ENCODE results near the gene BTBD16. TPM values are rescaled to one million over a fixed set of nuclear protein-coding genes. Genes with fewer than 3 reads are reported as not detected.

The BTBD16 gene
- total and polyA plus RNA-seq, 2 donors (not counting 3 experiments of a cell fraction or from before 2014, with no cell fraction given) = 0.04 TPM; not detected in 1

DNA sequence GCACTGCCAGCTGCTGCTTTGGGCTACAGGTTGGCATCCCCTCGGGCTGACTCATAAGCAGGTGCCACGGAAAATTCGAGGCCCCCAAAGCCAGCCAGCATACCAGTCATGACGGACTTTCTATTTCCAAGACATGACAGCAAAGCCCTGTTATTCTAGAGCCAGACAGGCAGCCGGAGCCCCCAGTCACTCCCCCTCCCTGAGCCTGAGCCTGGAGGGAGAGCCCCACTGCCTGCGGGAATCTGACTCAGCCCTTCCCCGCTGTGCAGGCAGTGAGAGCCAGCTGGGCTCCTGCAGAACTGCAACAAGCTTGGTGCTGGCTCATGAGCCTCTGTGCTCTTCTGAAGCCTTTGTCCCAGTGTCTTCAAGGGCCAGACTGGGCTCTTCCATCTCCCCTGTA is 15.8 kb downstream of the BTBD16 start:
- no peak overlapping the region for H3K4me2 ChIP-seq (ENCODE audit: insufficient read depth, low read length)
- H3K9me3 ChIP-seq (replicated peaks; ENCODE audit: control insufficient read depth, insufficient read depth, low read length) = no peaks in the 10 kb centered on the region
- H3K4me3 ChIP-seq (replicated peaks in 1 of 3; ENCODE audit: insufficient read depth in 1 of 3, low read depth in 1 of 3, low read length in 3 of 3) = no peak overlapping the region
- TF ChIP-seq JUN (IDR thresholded peaks at IDR 0.05; ENCODE audit: borderline replicate concordance, insufficient read depth, insufficient read length, low read depth) = no peak
- TF ChIP-seq GATA2 (IDR thresholded peaks at IDR 0.05; ENCODE audit: insufficient read depth, insufficient read length, low read depth, low read length) = no peak
- TF ChIP-seq FOS (IDR thresholded peaks at IDR 0.05; ENCODE audit: borderline replicate concordance, insufficient read depth, low read length) = no peak
- no peak for TF ChIP-seq EZH2 (IDR thresholded peaks at IDR 0.05; ENCODE audit: borderline replicate concordance, low read depth, low read length, severe bottlenecking)
- no peak for TF ChIP-seq MYC (IDR thresholded peaks at IDR 0.05; ENCODE audit: low read depth, low read length)
- TF ChIP-seq POLR2A (IDR thresholded peaks at IDR 0.05; ENCODE audit: low read depth, low read length) = no peak
- TF ChIP-seq MAX (IDR thresholded peaks at IDR 0.05; ENCODE audit: insufficient read depth, insufficient read length) = no peak
- TF ChIP-seq POLR2AphosphoS5 (IDR thresholded peaks at IDR 0.05; ENCODE audit: insufficient read depth, low read depth, low read length) = no peak
- no peak for TF ChIP-seq CTCF (IDR thresholded peaks at IDR 0.05; ENCODE audit: extremely low read depth in 1 of 2, insufficient read depth in 1 of 2, low read depth in 1 of 2, low read length in 2 of 2)
- no peak overlapping the region for H3K9ac ChIP-seq (replicated peaks; ENCODE audit: extremely low read depth, insufficient read depth, low read length)
- H2AFZ ChIP-seq (ENCODE audit: low read depth, low read length) = no peak overlapping the region
- H3K9me1 ChIP-seq (replicated peaks; ENCODE audit: control insufficient read depth, extremely low read depth, insufficient read depth, low read length) = no peaks in the 10 kb centered on the region
- H3K4me1 ChIP-seq (ENCODE audit: control insufficient read depth, extremely low read depth, insufficient read depth, low read length) = peaks cover 2% of the 10 kb centered on the region
- DNase-seq (ENCODE audit: low read depth, low spot score) = no peak
- no peaks in the 10 kb centered on the region for H4K20me1 ChIP-seq (replicated peaks; ENCODE audit: control insufficient read depth, extremely low read depth, insufficient read depth, low read length)
- intact Hi-C loops (cut with micrococcal nuclease) (no loop called here), dilution Hi-C loops (cut with MboI; ENCODE audit: extremely low pct_ligation_motif_present, low sequenced_read_pairs) (loop anchor here (25.0 kb wide), 1 partner anchor 150 kb away; no protein-coding TSS in a partner anchor)
- no peak overlapping the region for H3K27ac ChIP-seq (ENCODE audit: insufficient read depth, low read depth, low read length)
- no TSS peak for BruUV-seq (replicated peaks)
- CTCF ChIA-PET = interaction anchor here (1.0 to 1.9 kb wide), 2 partner anchors 12 to 19 kb away, joined by 3 to 8 read pairs; no protein-coding TSS in a partner anchor
- H3K36me3 ChIP-seq (ENCODE audit: control insufficient read depth in 2 of 2, extremely low read depth in 1 of 2, insufficient read depth in 2 of 2, low read length in 2 of 2) = no peaks in the 10 kb centered on the region
- no peak for FAIRE-seq
- H3K27me3 ChIP-seq (ENCODE audit: control insufficient read depth in 2 of 2, insufficient read depth in 2 of 2, low read length in 2 of 2) = no peaks in the 10 kb centered on the region
- POLR2A ChIA-PET = no interaction called here
- no peaks in the 10 kb centered on the region for H3K79me2 ChIP-seq (ENCODE audit: control insufficient read depth, insufficient read depth, low read length)
